Loucy (cell line): ENCODE data around the gene KPNA1.

Experiments used
- H2AFZ ChIP-seq: fragments of 200-600 bp; sonication (generic); 2 replicates; pipeline ENCODE4 v1.6.0; 2016; ENCODE audit warnings: antibody characterized with exemption, mild to moderate bottlenecking, low read length, moderate library complexity
- H3F3A ChIP-seq: fragments of 200-600 bp; 2 replicates; pipeline ENCODE4 v1.6.0; 2016; ENCODE audit warnings: antibody characterized with exemption, low read depth, mild to moderate bottlenecking
- H3K27me3 ChIP-seq: fragments of 200-600 bp; sonication (generic); 2 replicates; pipeline ENCODE4 v1.6.1; 2014; ENCODE audit warnings: low read length, mild to moderate bottlenecking; ENCODE audit not compliant: insufficient read depth, poor library complexity, severe bottlenecking
- H3K36me3 ChIP-seq: fragments of 200-600 bp; sonication (generic); 2 replicates; pipeline ENCODE4 v1.6.1; 2016; ENCODE audit warnings: low read length; ENCODE audit not compliant: insufficient read depth
- H3K4me1 ChIP-seq: fragments of 200-600 bp; sonication (generic); 2 replicates; pipeline ENCODE4 v1.5.1; 2014; ENCODE audit warnings: low read length, mild to moderate bottlenecking; ENCODE audit not compliant: insufficient read depth, poor library complexity, severe bottlenecking
- H3K4me2 ChIP-seq: fragments of 200-600 bp; sonication (generic); 2 replicates; pipeline ENCODE4 v1.6.0; 2014; ENCODE audit warnings: antibody characterized with exemption, low read length, low read depth, mild to moderate bottlenecking; ENCODE audit not compliant: poor library complexity, severe bottlenecking
- H3K4me3 ChIP-seq: fragments of 200-600 bp; sonication (generic); 2 replicates; pipeline ENCODE4 v1.5.1; 2014; ENCODE audit warnings: low read length, mild to moderate bottlenecking, mixed read lengths; ENCODE audit not compliant: poor library complexity, severe bottlenecking
- H3K79me2 ChIP-seq: fragments of 200-600 bp; sonication (generic); 2 replicates; pipeline ENCODE4 v1.6.1; 2014; ENCODE audit warnings: low read length; ENCODE audit not compliant: insufficient read depth
- H3K9ac ChIP-seq: fragments of 200-600 bp; sonication (generic); 2 replicates; pipeline ENCODE4 v1.6.0; 2014; ENCODE audit warnings: mild to moderate bottlenecking, low read depth, low read length, moderate library complexity; ENCODE audit not compliant: poor library complexity, severe bottlenecking
- H3K9me2 ChIP-seq: fragments of 200-600 bp; sonication (generic); replicated peaks from 2 replicates; pipeline ENCODE4 v1.6.1; 2016; ENCODE audit warnings: low read depth, low read length, mixed read lengths
- H3K9me3 ChIP-seq: fragments of 200-600 bp; sonication (generic); 2 replicates; pipeline ENCODE4 v1.6.1; 2014; ENCODE audit warnings: mild to moderate bottlenecking, antibody characterized with exemption, low read length, low read depth; ENCODE audit not compliant: insufficient read depth
- H4K20me1 ChIP-seq: fragments of 200-600 bp; sonication (generic); 2 replicates; pipeline ENCODE4 v1.6.0; 2014; ENCODE audit warnings: antibody characterized with exemption, low read length, mild to moderate bottlenecking; ENCODE audit not compliant: insufficient read depth, poor library complexity, severe bottlenecking
- CTCF ChIP-seq: fragments of 200-600 bp; sonication (generic); conservative IDR thresholded peaks from 2 replicates; pipeline ENCODE4 v1.5.1; 2014; ENCODE audit warnings: mild to moderate bottlenecking, antibody characterized with exemption, low read length
- EZH2phosphoT487 ChIP-seq: fragments of 200-600 bp; IDR thresholded peaks from 2 replicates; pipeline ENCODE4 v1.6.1; 2018; ENCODE audit warnings: antibody characterized with exemption, mild to moderate bottlenecking, moderate library complexity, borderline replicate concordance

KPNA1 gene

DNA sequence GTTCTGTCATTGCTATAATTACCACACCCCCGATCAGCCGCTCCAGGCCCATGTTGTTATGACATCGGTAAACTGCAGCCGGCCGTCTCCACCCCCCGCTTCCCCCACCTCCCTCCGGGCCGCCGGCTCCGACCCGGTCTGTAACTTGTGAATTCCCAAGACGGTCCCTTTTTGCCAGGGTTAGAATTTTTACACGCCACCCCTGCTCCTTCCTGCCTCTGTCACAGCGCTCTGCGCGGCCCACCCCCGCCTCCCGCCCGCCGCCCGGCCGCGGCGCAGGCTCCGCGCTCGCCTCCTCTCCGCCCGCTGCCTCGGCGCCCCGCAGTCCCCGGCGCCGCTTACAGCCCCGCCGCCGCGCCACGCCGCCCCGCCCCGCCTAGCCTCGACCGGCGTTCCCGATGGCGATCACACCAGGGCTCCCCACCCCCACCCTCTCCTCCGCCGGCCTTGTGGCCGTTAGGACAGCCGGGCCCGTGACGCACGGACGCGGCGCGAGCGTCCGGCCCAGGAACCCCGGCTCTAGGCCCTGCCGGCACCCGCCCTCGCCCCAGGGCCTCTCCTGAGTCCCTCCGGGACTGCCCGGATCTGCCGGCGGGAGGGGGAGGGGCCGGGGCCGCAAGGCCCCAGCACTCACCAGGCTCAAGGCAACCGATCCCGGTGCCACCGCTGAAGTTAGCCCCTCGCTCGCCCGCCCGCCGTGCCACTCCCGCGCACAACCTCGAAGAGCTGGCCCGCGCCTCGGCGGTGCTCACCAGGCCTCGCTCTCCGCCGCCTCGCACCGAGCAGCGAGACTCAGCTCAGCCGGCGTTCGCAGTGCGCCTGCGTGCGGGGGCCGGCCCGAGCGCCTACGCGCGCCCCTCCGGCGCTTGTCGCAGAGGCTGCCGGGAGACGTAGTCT lies at the start of gene KPNA1:
Gene KPNA1, minus strand, starts transcription at position 817 of the 897 bp plus-strand sequence. CDS start 18,374 bp downstream, outside the sequence.
- Histone ChIP-seq H4K20me1 (peaks cover 46% of the 10 kb centered on the region), H3K9me3 (no peaks in the 10 kb centered on the region), H3K4me1 (peaks cover 42% of the 10 kb centered on the region), H3K79me2 (peaks cover 47% of the 10 kb centered on the region), H3K4me3 (peak within 1 kb of the TSS; percentile 74), H3K9ac (peak within 1 kb of the TSS; percentile 77), H3F3A (no peaks in the 10 kb centered on the region), H2AFZ (peak within 1 kb of the TSS; percentile 99), H3K27me3 (no peaks in the 10 kb centered on the region), H3K9me2 (no peaks in the 10 kb centered on the region), H3K4me2 (peak within 1 kb of the TSS; percentile 86), H3K36me3 (no peaks in the 10 kb centered on the region)
- TF ChIP-seq CTCF (no peak), EZH2phosphoT487 (no peak)

DNA sequence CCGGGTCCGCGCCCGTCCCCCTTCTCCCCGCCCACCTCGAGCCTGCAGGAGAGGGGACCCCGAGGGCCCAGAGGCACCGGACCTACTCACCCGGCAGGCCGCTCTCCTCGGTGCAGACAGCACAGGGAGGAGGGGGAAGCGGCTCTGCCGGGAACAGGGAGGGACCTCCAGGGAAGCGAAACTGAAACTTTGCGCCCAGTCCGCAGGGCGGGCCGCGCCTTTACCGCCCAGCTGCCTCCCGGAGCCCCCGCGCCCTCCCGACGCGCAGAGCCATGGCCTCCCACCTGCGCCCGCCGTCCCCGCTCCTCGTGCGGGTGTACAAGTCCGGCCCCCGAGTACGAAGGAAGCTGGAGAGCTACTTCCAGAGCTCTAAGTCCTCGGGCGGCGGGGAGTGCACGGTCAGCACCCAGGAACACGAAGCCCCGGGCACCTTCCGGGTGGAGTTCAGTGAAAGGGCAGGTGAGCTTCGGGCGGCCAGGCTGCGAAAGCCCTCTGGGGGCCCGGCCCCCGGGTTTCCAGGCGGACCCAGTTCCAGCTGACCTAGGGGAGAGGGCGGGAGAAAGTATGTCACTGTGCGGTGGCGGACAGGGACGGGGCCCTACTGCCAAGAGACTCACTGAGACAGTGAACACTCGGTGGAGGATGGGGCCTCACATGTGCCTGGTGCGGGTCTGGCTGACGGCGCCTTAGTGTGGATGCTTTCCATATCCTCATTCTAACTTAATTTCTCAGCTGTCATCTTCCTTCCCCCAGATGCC lies 49.6 kb upstream of the KPNA1 start, which contains the start of the genes DTX3L and PARP9:
Gene DTX3L, plus strand, starts transcription at position 184 of the 758 bp plus-strand sequence. Its CDS starts 89 bp downstream, at position 273.
Gene PARP9, minus strand, starts transcription at position 146 of the 758 bp plus-strand sequence. CDS start 4,680 bp downstream, outside the sequence.
- no peaks in the 10 kb centered on the region for H3K27me3 ChIP-seq
- H2AFZ ChIP-seq = peak within 1 kb of the TSS; percentile 82
- H3K4me3 ChIP-seq = peak within 1 kb of the TSS; percentile 84
- H3K9me3 ChIP-seq = no peaks in the 10 kb centered on the region
- H3K4me2 ChIP-seq = peak within 1 kb of the TSS; percentile 78
- no peaks in the 10 kb centered on the region for H4K20me1 ChIP-seq
- H3F3A ChIP-seq = no peaks in the 10 kb centered on the region
- H3K4me1 ChIP-seq = peaks cover 38% of the 10 kb centered on the region
- no peaks in the 10 kb centered on the region for H3K36me3 ChIP-seq
- TF ChIP-seq EZH2phosphoT487 (no peak), CTCF (no peak)
- H3K9me2 ChIP-seq = no peaks in the 10 kb centered on the region
- H3K9ac ChIP-seq = peak within 1 kb of the TSS; percentile 86
- H3K79me2 ChIP-seq = peaks cover 27% of the 10 kb centered on the region

GRCh38 chr3:122563717-122564025 lies 48.9 kb upstream of the KPNA1 start:
- no peaks in the 10 kb centered on the region for H3K9me2 ChIP-seq
- no peaks in the 10 kb centered on the region for H3K36me3 ChIP-seq
- H3F3A ChIP-seq = no peaks in the 10 kb centered on the region
- H2AFZ ChIP-seq = peak overlapping the region; percentile 82
- H3K4me1 ChIP-seq = peaks cover 38% of the 10 kb centered on the region
- no peaks in the 10 kb centered on the region for H3K9me3 ChIP-seq
- TF ChIP-seq EZH2phosphoT487 (no peak), CTCF (no peak)
- H3K79me2 ChIP-seq = peaks cover 27% of the 10 kb centered on the region
- H4K20me1 ChIP-seq = no peaks in the 10 kb centered on the region
- peak overlapping the region; percentile 78 for H3K4me2 ChIP-seq
- peak overlapping the region; percentile 86 for H3K9ac ChIP-seq
- H3K27me3 ChIP-seq = no peaks in the 10 kb centered on the region
- H3K4me3 ChIP-seq = peak overlapping the region; percentile 84
